Keratinocyte (primary cell): ENCODE results near the gene GRIK4. TPM values are rescaled to one million over a fixed set of nuclear protein-coding genes. Genes with fewer than 3 reads are reported as not detected.

Source experiments
- DNase-seq: peaks from one replicate; pipeline ENCODE4 v3.0.0-alpha.2; 2011; ENCODE audit warnings: low read depth, missing footprints, low spot score
- FAIRE-seq: peaks from 2 replicates; lab custom pipeline; 2011; peaks lifted over from hg19 to GRCh38; lab: Jason Lieb, UNC
- H2AFZ ChIP-seq: 2 replicates; pipeline ENCODE4 v1.6.0; 2012; ENCODE audit warnings: low read length, control low read depth, inconsistent platforms; ENCODE audit not compliant: control insufficient read depth
- H3K27ac ChIP-seq: 2 replicates; pipeline ENCODE4 v1.5.1; 2011; ENCODE audit warnings: low read length; ENCODE audit not compliant: control insufficient read depth, insufficient read depth
- H3K27me3 ChIP-seq: 3 replicates; pipeline ENCODE4 v1.6.0; 2011; ENCODE audit warnings: low read length; ENCODE audit not compliant: control insufficient read depth, insufficient read depth; ENCODE audit errors: extremely low read depth
- H3K36me3 ChIP-seq, 2 experiments: 2 replicates in 1 of 2; 3 replicates in 1 of 2; pipeline ENCODE4 v1.5.1; 2011; ENCODE audit warnings: low read length in 2 of 2, mild to moderate bottlenecking in 1 of 2; ENCODE audit not compliant: control insufficient read depth in 2 of 2, insufficient read depth in 2 of 2; ENCODE audit errors: extremely low read depth in 1 of 2
- H3K4me1 ChIP-seq: 3 replicates; pipeline ENCODE4 v1.5.1; 2011; ENCODE audit warnings: low read length; ENCODE audit not compliant: control insufficient read depth, insufficient read depth; ENCODE audit errors: extremely low read depth
- H3K4me2 ChIP-seq: 3 replicates; pipeline ENCODE4 v1.6.0; 2011; ENCODE audit warnings: low read depth, low read length; ENCODE audit not compliant: control insufficient read depth, insufficient read depth; ENCODE audit errors: extremely low read depth
- H3K4me3 ChIP-seq, 3 experiments: fragments of 200-600 bp in 1 of 3; sonication (generic) in 1 of 3; 2 replicates in 2 of 3; 3 replicates in 1 of 3; pipeline ENCODE4 v1.5.1; 2011 to 2016; ENCODE audit warnings: low read length in 3 of 3, mild to moderate bottlenecking in 3 of 3, control low read depth in 2 of 3, inconsistent platforms in 1 of 3, low read depth in 1 of 3, mixed read lengths in 1 of 3, mixed run types in 1 of 3, moderate library complexity in 1 of 3; ENCODE audit not compliant: control insufficient read depth in 2 of 3, insufficient read depth in 2 of 3; ENCODE audit errors: extremely low read depth in 1 of 3
- H3K79me2 ChIP-seq: 2 replicates; pipeline ENCODE4 v1.6.0; 2012; ENCODE audit warnings: low read length; ENCODE audit not compliant: control insufficient read depth, insufficient read depth
- H3K9ac ChIP-seq: 3 replicates; pipeline ENCODE4 v1.6.0; 2011; ENCODE audit warnings: low read length; ENCODE audit not compliant: control insufficient read depth, insufficient read depth; ENCODE audit errors: extremely low read depth
- H3K9me1 ChIP-seq: 3 replicates; pipeline ENCODE4 v1.6.0; 2011; ENCODE audit warnings: low read length; ENCODE audit not compliant: control insufficient read depth, insufficient read depth; ENCODE audit errors: extremely low read depth
- H3K9me3 ChIP-seq: 2 replicates; pipeline ENCODE4 v1.5.1; 2012; ENCODE audit warnings: low read depth, low read length; ENCODE audit not compliant: control insufficient read depth
- H4K20me1 ChIP-seq: 3 replicates; pipeline ENCODE4 v1.6.0; 2011; ENCODE audit warnings: low read length; ENCODE audit not compliant: control insufficient read depth, insufficient read depth; ENCODE audit errors: extremely low read depth
- CTCF ChIP-seq, 3 experiments: IDR thresholded peaks in 1 of 3; conservative IDR thresholded peaks in 1 of 3; optimal IDR thresholded peaks in 1 of 3; 2 replicates in 2 of 3; 3 replicates in 1 of 3; pipeline versions ENCODE3 to v1.5.1; 2011; ENCODE audit warnings: low read length in 3 of 3, mild to moderate bottlenecking in 3 of 3, moderate library complexity in 2 of 3, control low read depth in 1 of 3, inconsistent platforms in 1 of 3; ENCODE audit not compliant: insufficient read depth in 2 of 3; ENCODE audit errors: extremely low read depth in 1 of 3
- EZH2 ChIP-seq: IDR thresholded peaks from one replicate; pipeline ENCODE4 v1.6.1; 2012; ENCODE audit warnings: inconsistent platforms, mild to moderate bottlenecking, low read length, moderate library complexity
- dilution Hi-C: fragments of 300-500 bp; cut with MboI; formaldehyde crosslinking; loops from one replicate; pipeline ENCODE4 v1.7.0; 2020; ENCODE audit warnings: low sequenced_read_pairs; ENCODE audit not compliant: extremely low pct_ligation_motif_present
- polyA plus RNA-seq, 5 experiments: library from polyadenylated mRNA; depleted of rRNA in 3 of 5; stranded (reverse) in 3 of 5; stranded (forward) in 1 of 5; unstranded in 1 of 5; fragments of >200 nt; gene quantifications; 1 replicate in 1 of 5; 2 replicates in 3 of 5; 3 replicates in 1 of 5; pipeline versions ENCODE4 v1.2.1 to v1.2.3, GENCODE V29; 2011 to 2012; ENCODE audit warnings: missing spikeins in 2 of 5, low read depth in 1 of 5, low replicate concordance in 1 of 5

GRIK4 gene
- polyA plus RNA-seq, 1 donor (not counting 4 experiments of a cell fraction or from before 2014, with no cell fraction given): not detected

- TF ChIP-seq CTCF (optimal IDR thresholded peaks at IDR 0.05 in 1 of 3, IDR thresholded peaks at IDR 0.05 in 1 of 3, conservative IDR thresholded peaks at IDR 0.05 in 1 of 3; ENCODE audit: extremely low read depth in 1 of 3, insufficient read depth in 2 of 3, low read length in 3 of 3) (no peak), EZH2 (no peak)
- H3K79me2 ChIP-seq: no peaks in the 10 kb centered on the region
- no peaks in the 10 kb centered on the region for H3K4me1 ChIP-seq
- no peak overlapping the region for H3K4me3 ChIP-seq
- H2AFZ ChIP-seq: no peak overlapping the region
- dilution Hi-C loops: no loop called here
- no peaks in the 10 kb centered on the region for H4K20me1 ChIP-seq
- H3K9me3 ChIP-seq: no peaks in the 10 kb centered on the region
- H3K9me1 ChIP-seq: no peaks in the 10 kb centered on the region
- no peak overlapping the region for H3K27ac ChIP-seq
- no peak for FAIRE-seq
- H3K36me3 ChIP-seq: no peaks in the 10 kb centered on the region
- peaks cover 4% of the 10 kb centered on the region for H3K27me3 ChIP-seq
- H3K4me2 ChIP-seq: no peak overlapping the region
- DNase-seq: no peak
- H3K9ac ChIP-seq: no peak overlapping the region
Measured at GRCh38 chr11:120871194-120871593, 359.6 kb downstream of the GRIK4 start.

GRCh38 chr11:120871924-120872323 lies 360.4 kb downstream of the GRIK4 start:
- no peaks in the 10 kb centered on the region for H4K20me1 ChIP-seq
- H3K27ac ChIP-seq: no peak overlapping the region
- no peak overlapping the region for H3K4me2 ChIP-seq
- no peaks in the 10 kb centered on the region for H3K36me3 ChIP-seq
- H3K9me1 ChIP-seq: no peaks in the 10 kb centered on the region
- H3K4me1 ChIP-seq: no peaks in the 10 kb centered on the region
- H2AFZ ChIP-seq: no peak overlapping the region
- peaks cover 4% of the 10 kb centered on the region for H3K27me3 ChIP-seq
- no peak for FAIRE-seq
- no peak overlapping the region for H3K9ac ChIP-seq
- no peaks in the 10 kb centered on the region for H3K9me3 ChIP-seq
- no peak for DNase-seq
- dilution Hi-C loops: no loop called here
- TF ChIP-seq EZH2 (no peak), CTCF (optimal IDR thresholded peaks at IDR 0.05 in 1 of 3, IDR thresholded peaks at IDR 0.05 in 1 of 3, conservative IDR thresholded peaks at IDR 0.05 in 1 of 3; ENCODE audit: extremely low read depth in 1 of 3, insufficient read depth in 2 of 3, low read length in 3 of 3) (no peak)
- H3K79me2 ChIP-seq: no peaks in the 10 kb centered on the region
- no peak overlapping the region for H3K4me3 ChIP-seq
